GM21723 (cell line): ENCODE data around the gene KRT86.
"Not testable (repeated sequence)": the region's sequence is repeated elsewhere in the genome, so short reads cannot be mapped to it uniquely, and the experiment has no call there.

Experiments
- ATAC-seq: cut with Tn5 transposase; IDR thresholded peaks from one replicate; pipeline ENCODE4 v1.9.1; 2021; ENCODE audit warnings: mild to moderate bottlenecking, moderate library complexity; ENCODE audit not compliant: unreplicated experiment

Gene KRT86

GRCh38 chr12:52267266-52267665 lies 7.2 kb upstream of the KRT86 start:
- ATAC-seq: no peak

GRCh38 chr12:52267699-52268098 lies 6.7 kb upstream of the KRT86 start:
- ATAC-seq: no peak

- no peak for ATAC-seq
Measured at GRCh38 chr12:52268212-52268611, 6.2 kb upstream of the KRT86 start.

- ATAC-seq: no peak
Measured at GRCh38 chr12:52270541-52271070, 3.8 kb upstream of the KRT86 start.

- ATAC-seq: no peak
Measured at GRCh38 chr12:52271158-52271557, 3.3 kb upstream of the KRT86 start.

GRCh38 chr12:52275686-52276085 lies 1.2 kb downstream of the KRT86 start:
- ATAC-seq: no peak

- ATAC-seq: no peak
Measured at GRCh38 chr12:52277486-52278245, 3.2 kb downstream of the KRT86 start.

- ATAC-seq: peak; percentile 81
Measured at GRCh38 chr12:52278575-52279421, 4.4 kb downstream of the KRT86 start.

GRCh38 chr12:52279422-52280318 lies 5.2 kb downstream of the KRT86 start:
- ATAC-seq: no peak

- no peak for ATAC-seq
Measured at GRCh38 chr12:52280319-52280795, 5.9 kb downstream of the KRT86 start.

GRCh38 chr12:52280796-52281560 lies 6.5 kb downstream of the KRT86 start:
- ATAC-seq: no peak

- no peak for ATAC-seq
Measured at GRCh38 chr12:52284562-52285171, 10.2 kb downstream of the KRT86 start.

GRCh38 chr12:52285172-52285745 lies 10.8 kb downstream of the KRT86 start:
- ATAC-seq: no peak

GRCh38 chr12:52285851-52286530 lies 11.5 kb downstream of the KRT86 start:
- ATAC-seq: no peak

GRCh38 chr12:52286857-52287785 lies 12.7 kb downstream of the KRT86 start:
- ATAC-seq: not testable (repeated sequence)

GRCh38 chr12:52287816-52288805 lies 13.7 kb downstream of the KRT86 start:
- ATAC-seq: peak; percentile 74
